ENCODE data around the gene RELN.

- TF ChIP-seq CTCF (IDR thresholded peaks at IDR 0.05) (no peak), EZH2 (IDR thresholded peaks at IDR 0.05; ENCODE audit: borderline replicate concordance, insufficient read depth, low read depth, low read length, poor library complexity, severe bottlenecking) (no peak)
Observed at GRCh38 chr7:103425177-103425576, 564.3 kb downstream of the RELN start.

Data from B cell (primary cell).